Ovary (tissue), 9 donors: ENCODE results near the gene SIGLEC1. TPM values are rescaled to one million over a fixed set of nuclear protein-coding genes. Genes with fewer than 3 reads are reported as not detected.

Experiments used
- DNase-seq, 5 donors: peaks; one replicate each; pipeline ENCODE4 v3.0.0-alpha.2; 2019 to 2020
- H3K27ac ChIP-seq, 2 donors: fragments of 200-600 bp; one replicate each; pipeline versions ENCODE4 v1.5.1 to v1.8.0; 2019 to 2022
- H3K27me3 ChIP-seq: fragments of 200-600 bp; one replicate; pipeline ENCODE4 v1.8.0; 2022
- H3K36me3 ChIP-seq: fragments of 200-600 bp; sonication (generic); one replicate; pipeline ENCODE4 v1.5.1; 2019
- H3K4me1 ChIP-seq: one replicate; pipeline ENCODE4 v1.8.1; 2013; ENCODE audit warnings: mild to moderate bottlenecking, moderate library complexity; ENCODE audit not compliant: insufficient read depth
- H3K4me3 ChIP-seq: fragments of 200-600 bp; sonication (generic); one replicate; pipeline ENCODE4 v1.5.1; 2017
- H3K9me3 ChIP-seq, 2 donors: fragments of 200-600 bp in 1 of 2; sonication (generic) in 1 of 2; one replicate each; pipeline versions ENCODE4 v1.5.1 to v1.8.1; 2013 to 2019; ENCODE audit warnings: mild to moderate bottlenecking in 1 of 2, moderate library complexity in 1 of 2
- EP300 ChIP-seq: sonication (generic); formaldehyde crosslinking; IDR thresholded peaks from one replicate; pipeline ENCODE4 v1.6.1; 2017; ENCODE audit warnings: antibody characterized with exemption
- POLR2A ChIP-seq: fragments of 450-650 bp; IDR thresholded peaks from one replicate; pipeline ENCODE4 v1.6.1; 2017; ENCODE audit warnings: antibody characterized with exemption, mild to moderate bottlenecking, moderate library complexity
- WGBS, 3 donors: extraction: QIAGEN DNeasy Blood & Tissue Kit in 1 of 3; methylation state at CpG; one replicate each; pipeline versions ENCODE4 v1.1.5 to v1.1.7; 2013 to 2017; 5-methylcytosine and 5-hydroxymethylcytosine counted together
- intact Hi-C, 4 donors: fragments of 100-400 bp; cut with DNase I; formaldehyde crosslinking; loops; one replicate each; pipeline versions ENCODE4 v1.11.0 to v1.15.1; 2022 to 2023
- polyA plus RNA-seq, 2 donors: library from polyadenylated mRNA; stranded (reverse); fragments of 200-250 nt in 1 of 2; fragments of 350-450 nt in 1 of 2; fragmentation: Illumina TruSeq in 1 of 2; extraction: RNeasy Lipid Tissue Mini Kit (QIAGEN cat#74804) in 1 of 2; gene quantifications; one replicate each; pipeline ENCODE4 v1.2.3, GENCODE V29; 2013 to 2014
- total RNA-seq, 7 donors: library from RNA; depleted of rRNA in 2 of 7; stranded (reverse); fragments of >200 nt in 2 of 7; fragmentation: NEBNext Ultra II Directional in 3 of 7; extraction: Animal tissue kit (Norgen Biotek cat#: 25700) in 3 of 7; gene quantifications; one replicate each; pipeline versions ENCODE4 v1.1.0 to v1.2.4, GENCODE V29; 2016 to 2023
- TF ChIP-seq, protein P1 (sequence below), 3 donors: fragments of 450-650 bp in 2 of 3; fragments of 200-600 bp in 1 of 3; IDR thresholded peaks; one replicate each; pipeline versions ENCODE4 v1.5.1 to v1.8.0; 2016 to 2022; ENCODE audit warnings: antibody characterized with exemption in 3 of 3, mild to moderate bottlenecking in 1 of 3
- donor health status: DM: no; HTN: no; CAD: no; lungs with moderate emphysema.
- donor health status: DM: no; HTN: no; CAD: no.
- donor health status: Bipolar disorder and iron deficiency.
- donor health status: DM: yes; HTN: yes; CAD: no.
- donor health status: DM: no; HTN: no; CAD: no.
- donor health status: DM: yes; HTN: yes; CAD: no.

Gene SIGLEC1
- total and polyA plus RNA-seq, 9 donors: 0.48 to 11.5 (median 1.9) TPM

DNA sequence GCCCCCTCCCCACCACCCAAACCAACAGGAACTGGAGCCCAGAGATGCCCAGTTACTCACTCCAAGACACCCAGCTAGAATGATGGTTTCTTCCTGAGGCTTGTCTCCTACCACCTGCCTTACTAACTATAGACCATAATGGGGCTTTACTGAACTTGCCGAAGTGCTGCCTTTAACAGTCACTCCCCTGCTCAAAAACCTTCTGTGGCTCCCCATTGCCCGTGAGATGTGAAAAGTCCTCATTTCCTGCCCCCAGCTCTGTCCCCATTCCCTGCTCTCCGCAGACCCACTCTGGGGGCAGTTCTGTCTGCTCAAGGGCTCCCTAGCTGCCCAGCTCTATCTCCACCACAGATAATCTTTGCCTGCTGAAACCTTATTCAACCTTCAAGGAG lies 4.9 kb downstream of the SIGLEC1 start:
- no peak for DNase-seq
- Histone ChIP-seq H3K4me1 (no peaks in the 10 kb centered on the region), H3K9me3 (no peaks in the 10 kb centered on the region), H3K4me3 (no peak overlapping the region), H3K27ac (no peak overlapping the region), H3K27me3 (no peaks in the 10 kb centered on the region), H3K36me3 (no peaks in the 10 kb centered on the region)
- intact Hi-C loops: no loop called here
- TF ChIP-seq EP300 (no peak), POLR2A (no peak)
- TF ChIP-seq, protein P1, sequence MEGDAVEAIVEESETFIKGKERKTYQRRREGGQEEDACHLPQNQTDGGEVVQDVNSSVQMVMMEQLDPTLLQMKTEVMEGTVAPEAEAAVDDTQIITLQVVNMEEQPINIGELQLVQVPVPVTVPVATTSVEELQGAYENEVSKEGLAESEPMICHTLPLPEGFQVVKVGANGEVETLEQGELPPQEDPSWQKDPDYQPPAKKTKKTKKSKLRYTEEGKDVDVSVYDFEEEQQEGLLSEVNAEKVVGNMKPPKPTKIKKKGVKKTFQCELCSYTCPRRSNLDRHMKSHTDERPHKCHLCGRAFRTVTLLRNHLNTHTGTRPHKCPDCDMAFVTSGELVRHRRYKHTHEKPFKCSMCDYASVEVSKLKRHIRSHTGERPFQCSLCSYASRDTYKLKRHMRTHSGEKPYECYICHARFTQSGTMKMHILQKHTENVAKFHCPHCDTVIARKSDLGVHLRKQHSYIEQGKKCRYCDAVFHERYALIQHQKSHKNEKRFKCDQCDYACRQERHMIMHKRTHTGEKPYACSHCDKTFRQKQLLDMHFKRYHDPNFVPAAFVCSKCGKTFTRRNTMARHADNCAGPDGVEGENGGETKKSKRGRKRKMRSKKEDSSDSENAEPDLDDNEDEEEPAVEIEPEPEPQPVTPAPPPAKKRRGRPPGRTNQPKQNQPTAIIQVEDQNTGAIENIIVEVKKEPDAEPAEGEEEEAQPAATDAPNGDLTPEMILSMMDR (IDR thresholded peaks at IDR 0.05): no peak
- 87 to 96% (median 91%) methylated on average over 3 of the region's 3 CpGs for WGBS, 3 donors

DNA sequence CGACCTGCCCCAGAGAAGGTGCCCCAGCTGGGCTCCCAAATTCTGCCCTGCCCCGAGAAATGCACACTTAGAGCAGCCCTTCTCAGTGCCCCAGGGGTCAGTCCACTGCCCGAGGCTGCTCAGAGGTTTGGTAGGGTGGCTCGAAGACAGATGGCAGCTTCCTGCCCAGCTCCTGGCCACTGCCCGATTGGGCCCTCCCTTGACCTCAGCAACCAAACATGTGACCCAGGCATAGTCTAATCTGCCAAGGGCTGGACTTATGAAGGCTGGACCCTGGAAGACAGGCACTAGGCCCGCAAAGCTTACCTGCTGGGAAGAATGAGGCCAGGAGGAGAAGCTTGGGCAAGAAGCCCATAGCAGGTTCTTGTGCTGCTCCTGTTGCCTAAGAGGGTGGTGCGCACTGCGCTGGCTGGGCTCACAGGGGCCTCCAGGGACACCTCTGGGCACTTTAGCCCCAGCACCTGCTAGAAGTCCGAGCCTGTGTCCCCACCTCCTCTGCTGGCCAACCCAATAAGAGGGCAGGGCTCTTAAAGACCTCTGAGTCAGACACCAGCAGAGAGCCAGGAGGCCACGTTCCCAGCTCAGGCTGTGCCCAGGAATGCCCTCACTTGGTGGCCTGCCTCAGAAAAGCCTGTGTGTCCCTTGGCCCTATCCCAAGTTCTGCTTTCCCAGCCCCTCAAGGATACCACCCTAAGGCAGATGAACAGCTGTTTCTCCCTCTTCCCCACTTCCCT lies 5.5 kb downstream of the SIGLEC1 start:
- no peaks in the 10 kb centered on the region for H3K36me3 ChIP-seq
- no peaks in the 10 kb centered on the region for H3K27me3 ChIP-seq
- H3K4me3 ChIP-seq: no peak overlapping the region
- no peak for DNase-seq
- H3K9me3 ChIP-seq: no peaks in the 10 kb centered on the region
- no peaks in the 10 kb centered on the region for H3K4me1 ChIP-seq
- TF ChIP-seq, protein P1 (IDR thresholded peaks at IDR 0.05): no peak
- no peak for TF ChIP-seq EP300
- TF ChIP-seq POLR2A: no peak
- 76 to 82% (median 79%) methylated on average over 10 of the region's 10 CpGs for WGBS, 3 donors
- intact Hi-C loops: no loop called here
- H3K27ac ChIP-seq: no peak overlapping the region

DNA sequence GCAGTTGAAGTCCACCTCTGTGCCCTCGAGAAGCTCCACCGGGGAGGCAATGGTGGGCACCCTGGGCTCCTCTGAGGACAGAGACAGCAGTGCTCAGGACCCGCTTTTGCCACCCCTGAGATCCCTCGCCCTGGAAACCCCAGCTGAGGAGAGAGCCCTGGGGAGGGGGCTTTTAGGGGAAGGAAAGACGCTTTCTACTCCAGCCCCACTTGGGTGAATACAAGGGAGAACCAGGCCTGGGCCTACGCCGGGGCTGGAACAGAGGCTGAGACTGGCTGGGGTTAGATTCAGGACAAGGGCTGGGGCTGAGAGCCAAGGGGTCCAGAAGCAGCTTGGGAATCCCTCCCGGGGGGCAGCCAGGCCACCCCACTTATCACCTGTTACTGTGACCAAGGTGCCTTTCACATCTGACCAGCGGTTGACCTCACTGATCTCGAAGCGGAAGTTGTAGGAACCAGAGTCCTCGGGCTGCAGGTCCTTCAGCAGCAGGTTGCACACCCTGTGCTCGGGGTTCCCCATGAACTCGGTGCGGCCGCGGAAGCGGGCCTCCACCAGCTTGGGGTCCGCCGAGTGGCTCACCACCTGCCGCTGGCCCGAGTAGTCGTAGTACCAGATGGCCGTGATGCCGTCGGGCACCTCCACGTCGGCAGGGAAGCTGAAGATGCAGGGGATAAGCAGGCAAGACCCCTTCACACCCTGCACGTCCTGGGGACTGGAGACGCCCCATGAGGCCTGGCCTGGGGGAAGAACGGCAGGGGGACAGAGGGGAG lies 6.2 kb downstream of the SIGLEC1 start:
- H3K4me3 ChIP-seq: no peak overlapping the region
- no peaks in the 10 kb centered on the region for H3K36me3 ChIP-seq
- no peaks in the 10 kb centered on the region for H3K4me1 ChIP-seq
- WGBS, 3 donors: 92 to 94% (median 93%) methylated on average over 31 of the region's 31 CpGs
- no peak overlapping the region for H3K27ac ChIP-seq
- no peaks in the 10 kb centered on the region for H3K27me3 ChIP-seq
- no peak for DNase-seq
- intact Hi-C loops: no loop called here
- TF ChIP-seq POLR2A (no peak), EP300 (no peak)
- TF ChIP-seq, protein P1 (IDR thresholded peaks at IDR 0.05): no peak
- no peaks in the 10 kb centered on the region for H3K9me3 ChIP-seq

DNA sequence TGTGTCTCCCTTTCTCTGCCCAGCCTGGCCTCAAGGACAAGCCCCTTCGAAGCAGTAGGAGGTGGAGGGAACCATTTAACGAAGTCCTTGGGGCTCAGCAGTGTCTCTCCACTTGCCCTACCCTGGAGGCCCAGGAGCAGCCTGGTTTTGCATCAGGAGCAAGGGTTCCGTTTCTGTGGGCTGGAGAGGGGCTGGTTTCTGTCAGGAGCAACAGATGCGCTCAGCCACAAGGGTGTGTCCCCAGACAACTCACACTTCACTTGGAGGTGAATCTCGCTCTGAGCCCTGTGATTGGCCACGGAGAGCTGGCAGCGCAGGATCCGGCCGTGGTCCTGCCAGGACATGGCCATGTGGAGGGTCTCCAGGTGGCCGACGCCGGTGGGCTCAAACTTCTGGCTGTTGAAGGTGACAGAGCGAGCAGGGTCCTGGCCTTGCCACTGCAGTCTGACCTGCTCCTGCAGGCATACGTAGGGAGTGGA lies 6.9 kb downstream of the SIGLEC1 start:
- H3K4me1 ChIP-seq: no peaks in the 10 kb centered on the region
- 82 to 86% (median 85%) methylated on average over 14 of the region's 14 CpGs for WGBS, 3 donors
- H3K36me3 ChIP-seq: no peaks in the 10 kb centered on the region
- no peak overlapping the region for H3K27ac ChIP-seq
- H3K4me3 ChIP-seq: no peak overlapping the region
- no peak for TF ChIP-seq EP300
- TF ChIP-seq, protein P1 (IDR thresholded peaks at IDR 0.05): no peak
- no peak for TF ChIP-seq POLR2A
- no peaks in the 10 kb centered on the region for H3K27me3 ChIP-seq
- H3K9me3 ChIP-seq: no peaks in the 10 kb centered on the region
- intact Hi-C loops: no loop called here
- no peak for DNase-seq
